NCI-H82 (cell line): ENCODE measurements around the gene GRIK3.
"Not testable (repeated sequence)": the region's sequence is repeated elsewhere in the genome, so short reads cannot be mapped to it uniquely, and the experiment has no call there.

Source experiments
- DNase-seq: peaks from one replicate; lab custom pipeline; 2025; lab: John Stamatoyannopoulos, UW

Gene GRIK3

DNA sequence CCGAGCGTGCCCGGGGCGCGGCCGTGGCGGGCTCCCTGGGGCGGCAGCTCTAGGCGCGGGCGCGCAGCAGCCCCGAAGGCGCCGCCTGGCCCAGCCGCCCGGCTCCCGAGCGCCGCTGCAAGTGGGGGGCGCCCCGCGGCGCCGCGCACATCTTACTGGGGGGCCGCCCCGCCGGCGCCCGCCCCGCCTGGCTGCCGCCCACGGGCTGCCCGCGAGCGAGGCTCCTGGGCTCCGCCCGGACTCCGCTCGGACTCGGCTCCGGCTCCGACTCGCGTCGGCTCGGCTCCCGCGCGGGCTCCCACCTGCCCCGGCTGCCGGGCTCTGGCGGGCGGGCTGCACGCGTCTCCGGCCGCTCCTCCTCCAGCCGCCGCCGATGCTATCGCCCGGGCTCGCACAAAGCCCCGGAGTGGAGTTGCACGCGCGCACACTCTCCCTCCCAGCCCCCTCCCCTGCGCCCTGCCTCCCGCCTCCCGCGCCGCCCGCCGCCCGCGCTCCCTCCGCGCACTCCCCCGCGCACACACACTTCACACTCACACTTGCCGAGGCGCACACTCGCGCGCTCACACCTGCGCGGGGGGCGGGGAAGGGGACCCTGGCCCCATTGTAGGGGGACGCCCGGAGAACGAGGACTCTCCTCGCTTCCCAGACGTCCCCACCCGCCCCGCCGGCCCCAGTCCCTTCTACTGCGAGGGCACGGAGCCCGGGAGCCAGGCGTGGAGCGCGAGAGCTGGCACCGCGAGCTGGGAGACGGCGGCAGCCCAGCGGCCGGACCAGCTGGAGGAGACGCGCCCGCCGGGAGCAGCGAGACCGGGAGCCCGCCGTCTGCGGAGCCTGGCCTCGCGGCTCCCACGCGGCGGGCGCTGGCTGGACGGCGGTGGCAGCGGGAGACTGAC, at the start of gene GRIK3:
TSS of gene GRIK3 (minus strand) at position 395 of the 893 bp plus-strand sequence. CDS start 407 bp downstream, outside the sequence.
- peak; percentile 83 for DNase-seq

DNA sequence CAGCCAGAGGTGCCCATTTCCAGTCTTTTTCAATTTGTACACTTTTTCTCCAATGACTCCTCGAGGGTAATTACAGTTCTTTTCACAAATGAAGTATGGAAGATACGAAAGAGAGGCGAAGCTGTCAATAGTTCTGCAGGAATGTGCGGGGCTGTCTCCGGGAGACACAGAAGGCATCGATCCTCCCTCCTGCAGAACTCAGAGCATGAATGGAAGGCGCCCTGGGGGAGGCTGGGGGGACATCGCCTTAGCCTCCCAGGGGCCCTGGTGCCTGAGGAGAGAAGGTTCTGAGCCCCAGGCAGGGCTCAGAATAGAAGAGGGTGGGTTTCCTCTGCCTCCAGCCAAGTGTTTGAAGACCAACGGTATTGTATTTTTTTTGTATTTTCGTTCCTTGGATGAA, 49.7 kb upstream of the GRIK3 start:
- DNase-seq: no peak

DNA sequence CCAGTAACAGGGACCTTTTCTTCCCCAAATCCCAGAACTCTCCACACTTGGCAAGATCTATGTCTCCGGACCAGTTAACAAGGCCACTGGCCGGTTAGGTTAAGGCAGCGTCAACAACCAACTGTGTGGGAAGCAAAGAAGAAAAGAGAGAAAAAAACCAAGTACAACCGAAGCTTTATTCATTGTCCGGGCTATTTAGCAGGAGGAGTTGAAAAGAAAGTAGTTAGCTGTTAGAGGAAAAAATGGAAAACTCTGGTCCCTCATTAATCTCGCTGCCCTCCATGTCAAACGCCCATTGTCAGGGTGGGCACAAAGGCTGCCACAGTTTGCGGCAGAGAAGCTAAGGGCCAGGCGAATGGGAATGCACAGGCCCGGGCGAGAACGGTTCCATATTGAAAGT, 49.3 kb upstream of the GRIK3 start:
- DNase-seq: no peak

DNA sequence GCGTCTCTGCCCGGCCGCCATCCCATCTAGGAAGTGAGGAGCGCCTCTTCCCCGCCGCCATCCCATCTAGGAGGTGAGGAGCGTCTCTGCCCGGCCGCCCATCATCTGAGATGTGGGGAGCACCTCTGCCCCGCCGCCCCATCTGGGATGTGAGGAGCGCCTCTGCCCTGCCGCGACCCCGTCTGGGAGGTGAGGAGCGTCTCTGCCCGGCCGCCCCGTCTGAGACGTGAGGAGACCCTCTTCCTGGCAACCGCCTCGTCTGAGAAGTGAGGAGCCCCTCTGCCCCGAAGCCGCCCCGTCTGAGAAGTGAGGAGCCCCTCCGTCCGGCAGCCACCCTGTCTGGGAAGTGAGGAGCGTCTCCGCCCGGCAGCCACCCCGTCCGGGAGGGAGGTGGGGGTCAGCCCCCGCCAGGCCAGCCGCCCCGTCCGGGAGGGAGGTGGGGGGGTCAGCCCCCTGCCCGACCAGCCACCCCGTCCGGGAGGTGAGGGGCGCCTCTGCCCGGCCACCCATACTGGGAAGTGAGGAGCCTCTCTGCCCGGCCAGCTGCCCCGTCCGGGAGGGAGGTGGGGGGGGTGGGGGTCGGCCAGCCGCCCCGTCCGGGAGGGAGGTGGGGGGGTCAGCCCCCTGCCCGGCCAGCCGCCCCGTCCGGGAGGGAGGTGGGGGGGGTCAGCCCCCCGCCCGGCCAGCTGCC, 46.1 kb upstream of the GRIK3 start:
- not testable (repeated sequence) for DNase-seq

DNA sequence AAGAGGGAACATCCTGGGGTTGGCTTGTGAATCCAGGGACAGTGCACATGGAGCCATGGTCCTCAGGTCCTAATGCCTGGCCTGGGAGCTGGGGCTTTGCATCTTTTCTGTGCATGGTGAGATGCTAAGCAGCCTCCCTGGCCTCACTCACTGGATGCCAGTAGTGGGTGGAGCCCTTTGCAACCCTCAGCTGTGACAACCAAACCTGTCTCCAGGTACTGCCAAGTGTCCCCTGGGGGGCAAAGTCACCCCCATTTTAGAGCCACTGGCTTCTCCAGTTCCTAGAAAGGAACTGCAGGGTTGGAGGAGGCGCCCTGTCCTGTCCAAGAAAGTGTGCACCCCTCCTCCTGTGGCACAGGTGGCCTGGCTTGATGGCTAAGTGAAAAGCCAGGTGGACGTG, 44.6 kb upstream of the GRIK3 start:
- no peak for DNase-seq

DNA sequence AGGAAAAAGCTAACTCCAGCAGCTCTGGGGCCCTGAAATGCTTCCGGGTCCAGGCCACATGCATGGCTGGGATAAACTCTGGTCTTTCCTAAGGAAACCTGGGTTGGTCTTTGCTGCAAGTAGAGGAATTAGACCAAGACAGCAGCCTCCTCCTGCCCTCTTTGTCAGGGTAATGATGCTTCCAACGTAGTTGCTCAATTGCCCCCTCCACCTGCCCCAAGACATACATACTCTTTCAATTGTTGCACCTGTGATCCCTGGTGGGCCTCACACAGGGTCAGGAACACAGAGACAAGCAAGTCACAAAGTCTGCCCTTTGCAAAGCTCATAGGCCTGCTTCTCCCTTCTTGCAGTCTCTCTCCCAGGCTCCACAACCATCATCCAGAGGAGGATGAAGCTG, 41.9 kb upstream of the GRIK3 start:
- no peak for DNase-seq

DNA sequence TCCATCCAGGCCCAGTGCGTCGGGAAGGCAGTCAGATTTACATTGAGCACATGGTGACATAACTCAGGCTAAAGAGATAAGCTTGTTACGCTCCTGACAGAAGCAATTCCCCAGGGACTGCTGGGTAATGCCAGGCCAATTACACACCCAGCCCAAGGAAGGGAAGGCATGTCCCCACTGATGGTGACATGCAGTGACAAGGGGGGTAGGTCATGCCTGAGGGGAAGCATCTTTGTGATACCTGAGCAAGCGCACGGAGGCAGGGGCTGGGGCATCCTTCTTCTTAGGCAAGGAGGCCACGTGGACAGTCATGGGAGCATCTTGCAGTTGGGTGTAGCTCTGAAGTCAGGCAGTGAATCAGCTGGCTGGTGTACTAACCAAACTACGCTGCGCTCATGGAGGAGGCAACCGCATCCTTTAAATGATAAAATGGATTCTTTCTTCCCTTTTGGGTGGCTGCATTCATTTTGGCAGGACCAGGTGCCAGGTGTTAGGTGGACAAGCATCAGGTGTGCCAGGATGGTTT, 39.6 kb upstream of the GRIK3 start:
- DNase-seq: peak; percentile 100

DNA sequence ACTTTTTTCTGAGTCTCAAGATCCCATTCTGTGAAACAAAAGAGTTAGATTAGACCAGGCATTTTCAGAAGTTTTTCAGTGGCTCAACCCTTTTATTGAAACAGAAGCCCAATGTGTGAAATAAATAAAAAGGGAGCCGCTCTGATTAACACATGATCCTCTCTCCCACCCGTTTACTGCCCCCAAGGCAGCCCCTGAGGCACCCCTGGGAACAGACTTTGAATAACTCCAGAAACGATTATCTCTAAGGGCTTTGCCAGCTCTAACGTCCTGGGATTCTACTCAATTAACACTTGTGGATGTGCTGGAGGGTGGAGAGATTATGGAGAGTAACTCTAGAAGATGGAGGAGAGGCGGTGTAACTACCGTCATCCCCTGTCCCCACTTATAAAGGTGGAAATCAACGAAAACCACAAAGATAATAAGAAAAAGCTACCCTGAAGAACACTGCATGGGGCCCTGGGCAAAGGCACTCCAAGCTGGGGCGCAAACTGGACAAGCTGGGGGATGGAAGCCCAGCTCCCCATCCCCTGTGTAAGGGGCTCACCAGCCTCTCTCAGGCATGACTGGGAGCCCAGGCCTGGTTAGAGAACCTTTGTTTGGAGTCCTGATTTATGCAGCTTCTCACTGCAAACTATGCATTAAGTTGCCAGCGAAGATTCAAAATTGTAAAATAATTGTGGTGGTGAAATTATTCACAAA, 39.0 kb upstream of the GRIK3 start:
- peak; percentile 91 for DNase-seq

DNA sequence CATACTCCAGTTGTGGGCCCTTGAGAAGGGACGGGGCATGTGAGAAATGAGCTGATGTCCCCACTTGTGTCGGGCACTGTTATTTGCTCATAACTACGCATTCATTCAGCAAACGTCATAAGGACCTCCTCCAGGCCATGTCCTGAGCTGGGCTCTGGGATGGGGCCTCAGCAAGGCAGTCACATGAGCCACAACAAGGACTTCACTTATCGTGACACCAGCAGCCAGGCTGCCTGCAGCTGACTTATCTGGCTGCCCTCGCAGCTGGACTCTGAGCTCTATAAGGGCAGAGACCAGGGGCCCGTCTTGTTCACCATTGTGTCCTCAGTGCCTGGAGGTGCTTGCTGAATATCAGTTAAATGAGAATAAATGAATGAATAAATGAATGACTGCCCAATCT, 37.5 kb upstream of the GRIK3 start:
- DNase-seq: peak; percentile 35

DNA sequence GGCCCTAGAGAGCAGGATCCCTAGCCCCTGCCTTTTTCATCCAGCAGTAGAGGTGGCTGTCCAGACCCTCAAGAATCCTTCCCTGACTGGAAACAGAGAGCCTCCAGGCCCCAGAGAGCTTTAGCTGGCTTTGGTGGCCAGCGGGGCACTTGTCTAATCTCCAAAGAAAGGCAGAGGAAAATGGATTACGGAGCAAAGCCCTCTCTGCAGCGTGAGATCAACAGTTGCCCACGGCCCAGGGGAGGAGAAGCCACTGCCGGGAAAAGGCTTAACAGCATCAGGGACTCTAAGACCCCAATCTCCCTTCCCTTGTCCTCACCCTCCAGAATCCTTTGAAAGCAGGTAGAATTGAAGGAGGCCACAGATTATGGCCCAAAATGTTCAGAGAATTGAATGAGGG, 35.8 kb upstream of the GRIK3 start:
- DNase-seq: peak; percentile 99

DNA sequence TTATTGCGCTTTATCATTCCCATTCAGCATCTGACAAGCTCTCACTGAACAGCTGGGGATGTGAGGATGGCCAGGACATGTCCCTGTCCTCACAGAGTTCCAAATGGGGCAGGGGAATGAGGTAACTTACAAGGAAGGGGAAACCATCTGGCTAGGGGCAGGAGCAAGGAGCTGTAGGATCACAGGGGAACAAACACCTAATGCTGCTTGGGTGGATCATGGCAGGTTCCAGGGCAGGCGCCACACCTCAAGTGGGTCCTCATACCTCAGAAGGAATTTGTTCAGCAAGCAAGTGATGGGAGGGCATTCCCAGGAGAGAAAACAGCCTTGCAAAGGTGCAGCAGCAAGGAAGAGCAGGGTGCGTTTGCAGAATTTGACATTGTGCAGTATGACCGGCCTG, 35.1 kb upstream of the GRIK3 start:
- peak; percentile 93 for DNase-seq

DNA sequence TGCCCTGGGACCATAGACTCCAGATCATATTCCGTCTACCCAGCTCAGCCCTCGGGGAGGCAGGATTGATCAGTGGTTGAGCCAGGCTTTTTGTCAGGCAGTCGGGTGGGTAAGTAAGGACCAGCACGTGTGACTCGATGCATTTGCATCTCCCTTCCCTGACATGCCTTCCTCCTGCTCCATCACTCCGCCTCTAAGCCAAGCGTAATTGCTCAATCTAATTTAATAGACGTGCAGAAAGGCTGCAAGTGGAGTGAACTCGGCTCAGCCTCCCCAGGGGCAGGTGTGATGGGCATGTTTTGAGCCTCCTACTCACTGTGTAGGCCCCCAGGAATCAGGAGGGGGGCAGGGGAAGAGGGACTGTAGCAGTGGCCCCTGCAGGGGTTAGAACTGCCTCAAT, 34.6 kb upstream of the GRIK3 start:
- DNase-seq: peak; percentile 97

DNA sequence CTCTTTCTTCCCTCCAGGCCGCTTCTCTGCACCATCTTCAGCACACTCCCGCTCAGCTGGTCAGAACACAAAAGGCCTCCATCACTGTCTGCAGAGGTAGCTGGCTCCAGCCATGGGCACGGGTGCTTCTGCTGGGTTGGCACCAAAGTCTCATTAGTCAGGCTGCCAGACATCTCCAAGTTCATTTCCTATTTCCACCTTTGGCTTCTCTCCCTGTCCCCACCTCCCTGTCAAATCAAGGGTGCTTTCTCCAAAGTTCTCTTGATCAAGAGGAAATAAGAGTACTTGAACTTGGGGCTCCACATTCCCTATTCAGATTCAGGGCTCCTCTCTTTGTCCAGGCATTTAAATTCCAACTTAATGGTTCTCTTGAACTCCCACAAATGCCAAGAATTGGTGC, 33.9 kb upstream of the GRIK3 start:
- no peak for DNase-seq

DNA sequence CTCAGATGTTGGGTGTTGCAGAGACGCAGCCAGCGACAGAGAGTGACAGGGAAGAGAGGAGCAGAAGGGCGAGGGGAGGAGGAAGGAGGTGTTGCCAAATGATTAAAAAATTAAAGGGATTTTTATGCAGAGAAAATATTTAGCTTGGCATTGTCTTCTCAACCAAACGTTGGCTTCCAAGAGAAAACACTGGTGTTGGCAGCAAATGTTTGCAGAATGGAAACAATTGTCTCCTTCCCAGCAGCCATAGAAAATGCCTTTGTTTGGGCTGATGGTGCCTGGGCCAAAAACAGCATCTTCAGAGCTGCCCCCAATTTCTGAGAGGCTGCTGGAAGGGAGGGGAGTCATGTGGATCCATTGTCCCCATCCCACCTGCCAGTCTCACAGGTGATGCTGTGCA, 29.7 kb upstream of the GRIK3 start:
- no peak for DNase-seq

DNA sequence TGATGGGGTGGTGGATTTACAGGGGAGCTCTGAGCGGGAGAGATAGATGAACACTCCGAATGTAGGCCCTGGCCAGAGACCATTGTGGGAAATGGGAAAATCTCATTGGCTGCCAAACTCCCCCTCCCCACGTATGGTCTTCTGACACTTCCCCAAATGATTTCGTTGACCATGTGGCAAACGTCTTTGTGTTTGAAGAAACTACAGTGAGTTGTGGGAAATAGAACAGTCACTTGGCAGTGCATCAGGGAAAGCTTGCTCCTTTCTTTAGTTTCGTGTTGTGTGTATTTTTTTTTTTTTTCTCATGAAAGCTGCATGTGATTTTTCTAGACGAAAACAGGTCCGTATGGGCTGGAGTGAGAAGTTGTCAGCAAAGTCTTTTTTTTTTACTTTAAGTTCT, 25.0 kb upstream of the GRIK3 start:
- DNase-seq: no peak

DNA sequence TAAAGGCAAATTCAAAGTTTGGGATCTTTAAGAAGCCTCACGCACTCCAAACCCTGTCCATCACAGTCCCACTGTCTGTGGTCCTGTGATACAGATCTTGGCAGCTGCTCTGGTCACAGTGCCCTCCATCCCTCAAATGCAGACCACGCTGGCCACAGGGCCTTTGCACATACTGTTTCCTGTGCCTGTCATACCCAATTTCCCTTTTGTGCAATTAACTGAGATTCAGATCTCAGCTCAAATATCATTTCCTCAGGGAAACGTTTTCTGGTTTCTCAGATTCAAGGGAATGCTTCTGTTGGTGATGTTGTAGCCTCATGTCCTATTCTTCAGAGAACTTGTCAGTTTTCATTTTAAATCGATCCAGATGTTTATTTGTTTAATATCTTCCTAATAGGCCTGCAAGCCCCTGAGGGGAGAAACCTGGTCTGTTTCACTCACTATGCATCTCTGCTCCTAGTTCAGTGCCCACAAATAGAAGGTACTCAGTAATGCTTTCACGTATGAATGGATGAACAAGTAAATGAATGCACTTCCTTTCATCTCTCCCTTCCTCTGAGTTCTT, 24.2 kb upstream of the GRIK3 start:
- no peak for DNase-seq

DNA sequence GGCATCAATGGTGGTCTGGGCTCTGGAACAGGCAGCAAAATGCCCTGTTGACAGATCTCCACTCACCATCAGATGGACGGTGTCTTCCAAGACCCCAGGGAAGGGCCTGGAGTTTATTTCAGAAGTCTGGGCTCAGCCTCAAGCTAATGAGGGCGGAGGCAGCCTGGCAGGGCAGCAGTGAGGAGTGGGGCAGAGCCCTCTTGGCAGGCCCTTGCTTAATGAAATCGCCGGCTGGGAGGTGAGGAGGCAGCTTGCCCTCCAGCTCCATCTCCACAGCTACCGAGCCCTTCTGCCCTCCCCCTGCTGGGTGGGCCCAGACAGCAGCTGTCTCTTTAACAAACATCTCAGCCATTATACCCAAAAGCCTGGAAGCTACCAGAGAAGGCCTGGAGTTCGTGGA, 22.0 kb upstream of the GRIK3 start:
- peak; percentile 81 for DNase-seq

DNA sequence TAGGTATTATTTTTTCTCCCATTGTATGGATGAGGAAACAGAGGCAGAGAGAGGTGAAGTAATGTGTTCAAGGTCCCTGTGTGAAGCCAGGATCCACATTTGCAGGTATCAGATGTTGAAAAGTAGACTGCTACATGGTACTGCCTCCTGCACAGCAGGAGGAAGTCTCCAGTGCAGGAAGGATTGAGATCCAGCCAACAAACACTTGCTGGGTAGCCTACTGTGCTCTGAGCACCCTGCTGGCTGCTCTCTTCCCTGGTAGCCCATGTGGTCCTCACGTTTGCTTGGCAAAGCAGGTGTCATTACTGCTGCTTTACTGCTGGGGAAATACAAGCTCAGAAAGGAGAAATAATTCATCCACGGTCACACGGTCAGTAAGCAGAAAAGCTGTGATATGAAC, 21.3 kb upstream of the GRIK3 start:
- DNase-seq: peak; percentile 15

DNA sequence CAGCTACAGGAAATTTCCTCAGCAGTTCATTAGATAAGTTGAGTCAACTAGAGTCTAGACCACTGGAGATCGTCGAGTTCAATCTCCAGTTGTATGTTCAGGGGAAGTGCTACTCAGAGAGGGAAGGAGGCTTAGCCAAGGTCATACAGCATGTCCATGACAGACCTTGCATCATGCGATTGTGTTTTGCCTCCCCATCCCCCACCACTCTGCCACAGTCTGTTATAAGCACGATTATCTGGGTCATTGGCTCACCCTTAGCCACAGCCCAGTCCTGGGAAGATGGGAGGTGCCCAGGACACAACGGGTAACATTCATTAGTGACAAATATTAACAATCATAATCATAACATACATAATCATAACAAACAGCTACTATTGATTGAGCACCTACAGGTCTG, 18.9 kb upstream of the GRIK3 start:
- peak; percentile 60 for DNase-seq

DNA sequence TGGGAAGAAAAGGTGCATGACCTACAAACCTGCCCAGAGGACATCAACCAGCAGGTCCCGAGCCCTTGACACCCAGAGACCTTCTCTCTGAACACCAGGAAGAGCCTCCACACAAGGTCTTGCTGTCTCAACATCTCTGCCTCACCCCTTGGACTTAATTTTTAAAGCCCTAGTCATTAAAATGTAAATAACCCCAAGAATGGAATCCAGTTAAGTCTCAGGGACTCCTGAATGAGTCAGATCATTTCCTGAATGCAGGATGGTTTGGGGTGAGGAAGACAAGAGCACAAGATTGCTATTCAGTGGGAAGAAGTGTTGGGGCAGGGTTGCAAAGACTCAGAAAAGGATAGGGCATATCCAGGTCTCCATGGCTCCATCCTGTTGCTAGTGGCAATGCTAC, 17.8 kb upstream of the GRIK3 start:
- peak; percentile 13 for DNase-seq

DNA sequence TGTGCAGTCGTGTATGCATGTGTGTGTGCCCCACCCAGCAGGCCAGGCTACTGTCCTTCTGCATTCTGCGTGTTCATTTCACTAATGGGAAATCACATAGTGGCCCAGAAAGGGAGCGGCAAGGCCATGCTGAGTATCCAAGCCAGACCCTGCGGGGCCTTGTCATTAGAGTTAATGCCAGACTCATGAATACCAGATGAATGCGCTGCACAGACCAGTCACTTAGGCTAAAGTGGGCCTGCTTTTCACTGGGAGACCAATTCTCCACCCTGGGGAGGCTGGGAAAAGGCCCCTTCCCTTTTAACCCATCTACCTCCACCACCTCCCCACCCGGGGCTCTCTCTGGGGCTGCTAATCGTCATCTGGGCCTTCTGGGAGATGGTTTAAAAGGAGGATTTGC, 17.0 kb upstream of the GRIK3 start:
- peak; percentile 43 for DNase-seq

DNA sequence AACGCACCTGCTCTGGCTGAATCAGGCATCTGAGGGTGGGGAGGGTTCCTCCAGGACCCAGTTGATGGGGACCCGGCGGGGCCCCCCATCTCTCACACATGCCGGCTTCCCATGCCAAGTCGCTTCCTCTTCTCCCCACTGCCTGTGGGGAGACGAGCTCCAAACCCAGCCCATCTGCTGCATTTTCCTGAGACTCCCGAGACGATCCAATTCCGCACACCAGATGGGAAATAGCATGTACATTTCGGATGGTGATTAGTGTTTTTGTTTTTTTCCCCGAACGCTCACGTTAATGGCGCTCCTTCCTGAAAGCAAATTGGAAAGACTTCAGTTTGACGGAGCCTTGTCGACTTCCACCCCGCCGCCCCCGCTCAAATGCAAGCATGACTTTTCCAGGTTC, 13.2 kb upstream of the GRIK3 start:
- DNase-seq: peak; percentile 62
